ENCODE data around the gene ZNF19.

ZNF19 gene

GRCh38 chr16:71430744-71431143 is 58.4 kb downstream of the ZNF19 start:
- H3K9ac ChIP-seq (ENCODE audit: low read depth in 1 of 2, low read length in 2 of 2), result no peak overlapping the region
- H3K27me3 ChIP-seq (ENCODE audit: control insufficient read depth in 2 of 2, insufficient read depth in 2 of 2, low read length in 2 of 2), result peaks cover 0 to 5% of the 10 kb centered on the region in 2 donors
- H3K36me3 ChIP-seq (ENCODE audit: control insufficient read depth in 2 of 2, insufficient read depth in 2 of 2, low read length in 2 of 2), result no peaks in the 10 kb centered on the region
- H3K4me1 ChIP-seq (ENCODE audit: control insufficient read depth in 2 of 2, insufficient read depth in 2 of 2, low read length in 2 of 2), result no peaks in the 10 kb centered on the region
- no peak overlapping the region for H3K27ac ChIP-seq (ENCODE audit: low read depth in 2 of 2, low read length in 2 of 2)
- H3K9me3 ChIP-seq (ENCODE audit: control insufficient read depth in 2 of 2, low read length in 2 of 2), result peaks cover 0 to 2% of the 10 kb centered on the region in 2 donors
- no peak overlapping the region for H3K4me3 ChIP-seq (ENCODE audit: low read length in 2 of 2)

- Histone ChIP-seq H3K9ac (ENCODE audit: low read depth in 1 of 2, low read length in 2 of 2) (no peak overlapping the region), H3K27ac (ENCODE audit: low read depth in 2 of 2, low read length in 2 of 2) (no peak overlapping the region), H3K4me1 (ENCODE audit: control insufficient read depth in 2 of 2, insufficient read depth in 2 of 2, low read length in 2 of 2) (no peaks in the 10 kb centered on the region), H3K36me3 (ENCODE audit: control insufficient read depth in 2 of 2, insufficient read depth in 2 of 2, low read length in 2 of 2) (no peaks in the 10 kb centered on the region), H3K9me3 (ENCODE audit: control insufficient read depth in 2 of 2, low read length in 2 of 2) (peaks cover 0 to 2% of the 10 kb centered on the region in 2 donors), H3K4me3 (ENCODE audit: low read length in 2 of 2) (no peak overlapping the region), H3K27me3 (ENCODE audit: control insufficient read depth in 2 of 2, insufficient read depth in 2 of 2, low read length in 2 of 2) (peaks cover 0 to 10% of the 10 kb centered on the region in 2 donors)
Measured at GRCh38 chr16:71429581-71429980, 59.5 kb downstream of the ZNF19 start.

- H3K27me3 ChIP-seq (ENCODE audit: control insufficient read depth in 2 of 2, insufficient read depth in 2 of 2, low read length in 2 of 2), result peaks cover 0 to 10% of the 10 kb centered on the region in 2 donors
Measured at GRCh38 chr16:71428883-71429282, 60.2 kb downstream of the ZNF19 start.

GRCh38 chr16:71428385-71428784 is 60.7 kb downstream of the ZNF19 start:
- Histone ChIP-seq H3K27ac (ENCODE audit: low read depth in 2 of 2, low read length in 2 of 2) (no peak overlapping the region), H3K4me1 (ENCODE audit: control insufficient read depth in 2 of 2, insufficient read depth in 2 of 2, low read length in 2 of 2) (no peaks in the 10 kb centered on the region), H3K9me3 (ENCODE audit: control insufficient read depth in 2 of 2, low read length in 2 of 2) (peaks cover 0 to 2% of the 10 kb centered on the region in 2 donors), H3K9ac (ENCODE audit: low read depth in 1 of 2, low read length in 2 of 2) (no peak overlapping the region), H3K36me3 (ENCODE audit: control insufficient read depth in 2 of 2, insufficient read depth in 2 of 2, low read length in 2 of 2) (no peaks in the 10 kb centered on the region), H3K4me3 (ENCODE audit: low read length in 2 of 2) (no peak overlapping the region), H3K27me3 (ENCODE audit: control insufficient read depth in 2 of 2, insufficient read depth in 2 of 2, low read length in 2 of 2) (peaks cover 0 to 10% of the 10 kb centered on the region in 2 donors)

More at GRCh38 chr16:71428883-71429282, 60.2 kb downstream of the ZNF19 start:
- H3K4me1 ChIP-seq (ENCODE audit: control insufficient read depth in 2 of 2, insufficient read depth in 2 of 2, low read length in 2 of 2), result no peaks in the 10 kb centered on the region
- no peak overlapping the region for H3K9ac ChIP-seq (ENCODE audit: low read depth in 1 of 2, low read length in 2 of 2)
- H3K9me3 ChIP-seq (ENCODE audit: control insufficient read depth in 2 of 2, low read length in 2 of 2), result peaks cover 0 to 2% of the 10 kb centered on the region in 2 donors
- no peaks in the 10 kb centered on the region for H3K36me3 ChIP-seq (ENCODE audit: control insufficient read depth in 2 of 2, insufficient read depth in 2 of 2, low read length in 2 of 2)
- no peak overlapping the region for H3K4me3 ChIP-seq (ENCODE audit: low read length in 2 of 2)
- no peak overlapping the region for H3K27ac ChIP-seq (ENCODE audit: low read depth in 2 of 2, low read length in 2 of 2)

DNA sequence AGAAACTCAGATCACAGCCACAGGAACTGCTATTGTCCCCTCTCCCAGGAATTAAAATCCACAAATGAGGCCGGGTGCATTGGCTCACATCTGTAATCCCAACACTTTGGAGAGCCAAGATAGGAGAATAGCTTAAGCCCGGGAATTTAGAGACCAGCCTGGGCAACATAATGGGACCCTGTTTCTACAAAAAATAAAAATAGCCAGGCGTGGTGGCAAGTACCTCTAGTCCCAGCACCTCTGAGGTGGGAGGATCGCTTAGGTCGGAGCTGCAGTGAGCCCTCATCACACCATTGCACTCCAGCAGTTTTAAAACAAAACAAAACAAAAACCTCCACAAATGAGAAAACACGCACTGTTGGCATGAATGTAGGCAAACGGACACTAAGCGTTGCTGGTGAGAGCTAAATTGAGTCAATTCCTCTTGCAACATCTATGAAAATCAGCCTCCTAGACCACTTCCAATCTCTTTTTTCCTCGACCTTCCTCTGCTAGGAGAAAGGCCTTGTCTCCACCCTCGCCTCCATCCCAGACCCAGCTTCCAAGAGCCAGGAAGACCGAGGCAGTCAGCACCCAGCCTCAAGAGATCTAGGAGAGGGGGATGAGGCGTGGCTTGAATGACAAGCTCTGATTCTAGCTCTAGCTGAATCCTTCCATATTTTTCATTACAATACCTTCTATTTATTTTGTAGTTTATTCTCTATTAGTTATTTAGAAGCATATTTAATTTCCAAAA is 62.1 kb downstream of the ZNF19 start:
- H3K4me1 ChIP-seq (ENCODE audit: control insufficient read depth in 2 of 2, insufficient read depth in 2 of 2, low read length in 2 of 2), result no peaks in the 10 kb centered on the region
- peaks cover 0 to 2% of the 10 kb centered on the region in 2 donors for H3K9me3 ChIP-seq (ENCODE audit: control insufficient read depth in 2 of 2, low read length in 2 of 2)
- no peaks in the 10 kb centered on the region for H3K36me3 ChIP-seq (ENCODE audit: control insufficient read depth in 2 of 2, insufficient read depth in 2 of 2, low read length in 2 of 2)
- no peak overlapping the region for H3K4me3 ChIP-seq (ENCODE audit: low read length in 2 of 2)
- peaks cover 0 to 10% of the 10 kb centered on the region in 2 donors for H3K27me3 ChIP-seq (ENCODE audit: control insufficient read depth in 2 of 2, insufficient read depth in 2 of 2, low read length in 2 of 2)
- H3K9ac ChIP-seq (ENCODE audit: low read depth in 1 of 2, low read length in 2 of 2), result no peak overlapping the region
- H3K27ac ChIP-seq (ENCODE audit: low read depth in 2 of 2, low read length in 2 of 2), result no peak overlapping the region

GRCh38 chr16:71426069-71426879 is 62.9 kb downstream of the ZNF19 start:
- H3K9ac ChIP-seq (ENCODE audit: low read depth in 1 of 2, low read length in 2 of 2), result no peak overlapping the region
- no peak overlapping the region for H3K4me3 ChIP-seq (ENCODE audit: low read length in 2 of 2)
- no peaks in the 10 kb centered on the region for H3K36me3 ChIP-seq (ENCODE audit: control insufficient read depth in 2 of 2, insufficient read depth in 2 of 2, low read length in 2 of 2)
- peaks cover 0 to 10% of the 10 kb centered on the region in 2 donors for H3K27me3 ChIP-seq (ENCODE audit: control insufficient read depth in 2 of 2, insufficient read depth in 2 of 2, low read length in 2 of 2)
- no peak overlapping the region for H3K27ac ChIP-seq (ENCODE audit: low read depth in 2 of 2, low read length in 2 of 2)
- no peaks in the 10 kb centered on the region for H3K4me1 ChIP-seq (ENCODE audit: control insufficient read depth in 2 of 2, insufficient read depth in 2 of 2, low read length in 2 of 2)
- peaks cover 0 to 2% of the 10 kb centered on the region in 2 donors for H3K9me3 ChIP-seq (ENCODE audit: control insufficient read depth in 2 of 2, low read length in 2 of 2)

GRCh38 chr16:71425746-71426068 is 63.4 kb downstream of the ZNF19 start:
- no peaks in the 10 kb centered on the region for H3K36me3 ChIP-seq (ENCODE audit: control insufficient read depth in 2 of 2, insufficient read depth in 2 of 2, low read length in 2 of 2)
- H3K9me3 ChIP-seq (ENCODE audit: control insufficient read depth in 2 of 2, low read length in 2 of 2), result peaks cover 0 to 2% of the 10 kb centered on the region in 2 donors
- H3K27ac ChIP-seq (ENCODE audit: low read depth in 2 of 2, low read length in 2 of 2), result no peak overlapping the region
- no peak overlapping the region for H3K9ac ChIP-seq (ENCODE audit: low read depth in 1 of 2, low read length in 2 of 2)
- H3K4me1 ChIP-seq (ENCODE audit: control insufficient read depth in 2 of 2, insufficient read depth in 2 of 2, low read length in 2 of 2), result no peaks in the 10 kb centered on the region
- H3K27me3 ChIP-seq (ENCODE audit: control insufficient read depth in 2 of 2, insufficient read depth in 2 of 2, low read length in 2 of 2), result peaks cover 0 to 10% of the 10 kb centered on the region in 2 donors
- H3K4me3 ChIP-seq (ENCODE audit: low read length in 2 of 2), result no peak overlapping the region

GRCh38 chr16:71424626-71425025 is 64.5 kb downstream of the ZNF19 start:
- no peak overlapping the region for H3K9ac ChIP-seq (ENCODE audit: low read depth in 1 of 2, low read length in 2 of 2)
- H3K4me1 ChIP-seq (ENCODE audit: control insufficient read depth in 2 of 2, insufficient read depth in 2 of 2, low read length in 2 of 2), result no peaks in the 10 kb centered on the region
- H3K9me3 ChIP-seq (ENCODE audit: control insufficient read depth in 2 of 2, low read length in 2 of 2), result peaks cover 0 to 2% of the 10 kb centered on the region in 2 donors
- H3K4me3 ChIP-seq (ENCODE audit: low read length in 2 of 2), result no peak overlapping the region
- no peak overlapping the region for H3K27ac ChIP-seq (ENCODE audit: low read depth in 2 of 2, low read length in 2 of 2)
- H3K27me3 ChIP-seq (ENCODE audit: control insufficient read depth in 2 of 2, insufficient read depth in 2 of 2, low read length in 2 of 2), result peaks cover 0 to 10% of the 10 kb centered on the region in 2 donors
- H3K36me3 ChIP-seq (ENCODE audit: control insufficient read depth in 2 of 2, insufficient read depth in 2 of 2, low read length in 2 of 2), result no peaks in the 10 kb centered on the region

- H3K9me3 ChIP-seq (ENCODE audit: control insufficient read depth in 2 of 2, low read length in 2 of 2), result peaks cover 0 to 2% of the 10 kb centered on the region in 2 donors
- H3K36me3 ChIP-seq (ENCODE audit: control insufficient read depth in 2 of 2, insufficient read depth in 2 of 2, low read length in 2 of 2), result no peaks in the 10 kb centered on the region
- H3K4me1 ChIP-seq (ENCODE audit: control insufficient read depth in 2 of 2, insufficient read depth in 2 of 2, low read length in 2 of 2), result no peaks in the 10 kb centered on the region
- H3K4me3 ChIP-seq (ENCODE audit: low read length in 2 of 2), result no peak overlapping the region
- H3K27ac ChIP-seq (ENCODE audit: low read depth in 2 of 2, low read length in 2 of 2), result no peak overlapping the region
- H3K9ac ChIP-seq (ENCODE audit: low read depth in 1 of 2, low read length in 2 of 2), result no peak overlapping the region
- peaks cover 0 to 10% of the 10 kb centered on the region in 2 donors for H3K27me3 ChIP-seq (ENCODE audit: control insufficient read depth in 2 of 2, insufficient read depth in 2 of 2, low read length in 2 of 2)
Measured at GRCh38 chr16:71423865-71424264, 65.3 kb downstream of the ZNF19 start.
